HG02610 (cell line): ENCODE data around the gene WNT1.

Experiments used
- ATAC-seq: cut with Tn5 transposase; IDR thresholded peaks from one replicate; pipeline ENCODE4 v1.9.1; 2021; ENCODE audit warnings: mild to moderate bottlenecking, moderate library complexity; ENCODE audit not compliant: unreplicated experiment

The WNT1 gene

DNA sequence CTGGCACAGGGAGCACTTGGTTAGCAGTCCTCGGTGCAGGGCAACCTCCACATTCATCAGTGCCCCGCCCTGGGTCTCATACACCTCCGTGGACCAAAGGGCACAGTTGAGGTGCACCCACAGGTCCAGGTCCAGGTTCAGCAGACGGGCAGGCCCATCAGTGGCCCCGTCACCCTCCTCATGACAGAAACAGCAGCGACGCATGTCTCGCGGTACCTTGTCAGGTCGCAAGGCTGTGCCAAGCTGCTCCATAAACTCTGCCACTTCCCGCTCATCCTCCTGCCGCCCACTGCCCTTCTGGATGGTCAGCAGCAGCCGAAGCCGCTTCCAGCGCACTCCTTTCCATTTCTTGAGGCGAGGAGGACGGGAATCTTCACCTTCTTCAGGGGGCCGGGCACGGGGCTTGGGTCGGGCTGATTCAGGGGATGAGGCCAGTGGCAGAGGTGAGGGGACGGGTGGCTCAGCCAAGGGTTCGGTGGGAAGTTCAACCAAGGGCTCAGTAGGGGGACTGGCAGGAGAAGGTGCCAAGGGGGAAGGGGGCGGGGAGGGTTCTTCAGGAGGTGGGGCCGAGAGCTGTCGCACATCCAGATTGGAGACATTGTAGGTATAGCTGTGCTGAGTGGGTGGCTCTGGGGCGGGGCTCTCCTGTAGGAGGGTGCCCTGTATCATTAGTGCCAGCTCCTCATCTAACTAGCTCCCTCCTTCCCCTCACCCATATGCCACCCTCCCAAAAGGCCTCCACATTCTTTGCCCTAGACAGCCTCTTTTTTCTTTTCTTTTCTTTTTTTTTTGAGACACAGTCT lies 48.8 kb downstream of the WNT1 start:
- ATAC-seq, result no peak

DNA sequence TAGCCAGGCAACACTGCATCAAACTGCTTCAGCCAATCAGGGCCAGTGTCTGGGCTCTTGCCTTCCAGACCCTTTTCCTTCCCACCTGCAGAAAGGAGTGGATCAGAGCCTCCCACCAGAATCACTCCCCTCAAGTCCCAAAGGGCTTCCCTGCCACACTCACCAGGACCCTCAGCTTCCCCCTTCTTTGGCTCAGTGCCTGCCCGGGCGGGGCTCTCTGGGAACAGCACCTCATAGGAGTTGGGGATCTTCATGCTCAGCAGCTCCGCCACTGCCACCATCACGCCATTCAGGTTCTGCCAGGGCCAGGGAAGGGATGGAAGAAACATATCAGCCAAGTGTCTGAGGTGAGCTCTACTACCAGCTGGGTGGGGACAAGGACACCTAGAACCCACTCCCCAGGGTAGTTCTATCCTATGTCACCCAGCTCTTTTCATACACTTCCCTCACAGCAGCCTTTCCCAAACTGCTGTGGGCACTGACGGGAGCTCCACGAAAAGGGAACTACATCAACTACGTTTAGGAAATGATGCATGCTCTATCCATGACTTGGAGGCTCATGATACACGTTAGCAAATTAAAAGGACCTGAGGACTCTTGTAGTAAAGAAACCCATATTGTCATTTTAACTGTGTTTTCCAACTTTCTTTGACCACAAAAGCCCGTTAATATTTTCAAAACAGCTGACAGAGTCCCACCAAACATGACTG lies 49.9 kb downstream of the WNT1 start:
- no peak for ATAC-seq

DNA sequence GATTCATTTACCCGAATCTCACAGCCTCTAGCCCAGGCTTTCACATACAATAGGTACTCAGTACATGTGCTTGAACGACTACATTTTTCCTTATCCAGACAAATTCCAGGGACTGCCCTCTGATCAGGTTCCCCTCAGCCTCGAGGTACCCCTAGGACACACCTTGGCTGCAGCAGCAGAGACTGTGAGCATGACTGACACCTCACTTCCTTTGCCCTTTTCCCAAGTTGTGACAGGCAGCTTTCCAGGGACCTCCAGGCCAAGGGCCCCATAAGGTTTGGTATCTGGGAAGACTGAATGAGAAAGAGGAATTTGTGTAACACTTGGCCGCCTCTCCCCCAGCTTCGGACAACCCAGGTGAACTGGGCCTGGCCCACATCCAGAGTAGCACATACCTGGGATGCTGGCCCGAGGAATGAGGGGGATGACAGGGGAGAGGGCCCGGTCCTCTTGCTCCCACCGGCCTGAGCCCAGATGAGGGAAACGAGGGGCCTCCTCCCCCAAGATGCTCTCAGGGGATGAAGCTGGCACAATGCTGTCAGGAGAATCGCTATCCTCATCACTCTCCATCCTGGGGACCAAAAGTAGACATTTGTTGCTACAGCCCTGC lies 50.6 kb downstream of the WNT1 start:
- no peak for ATAC-seq

DNA sequence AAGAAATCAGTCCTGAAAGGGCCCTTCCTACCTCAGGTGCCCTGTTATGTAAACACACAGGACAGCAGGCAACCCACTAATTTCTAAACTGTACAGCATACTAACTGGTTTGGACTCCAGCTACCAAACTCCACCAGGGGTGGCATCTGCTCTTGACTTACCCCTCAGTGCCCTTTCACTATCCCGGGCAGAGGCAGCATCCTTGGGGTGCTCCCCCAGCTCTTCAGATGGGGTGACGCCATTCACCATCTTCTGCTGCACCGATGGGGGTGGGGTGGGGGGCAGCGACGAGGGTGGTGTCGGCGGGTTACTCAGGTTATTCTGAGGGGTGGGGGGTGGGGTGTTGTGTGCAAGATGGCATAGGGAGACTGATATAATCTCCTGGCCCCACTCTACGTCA lies 52.0 kb downstream of the WNT1 start:
- no peak for ATAC-seq

DNA sequence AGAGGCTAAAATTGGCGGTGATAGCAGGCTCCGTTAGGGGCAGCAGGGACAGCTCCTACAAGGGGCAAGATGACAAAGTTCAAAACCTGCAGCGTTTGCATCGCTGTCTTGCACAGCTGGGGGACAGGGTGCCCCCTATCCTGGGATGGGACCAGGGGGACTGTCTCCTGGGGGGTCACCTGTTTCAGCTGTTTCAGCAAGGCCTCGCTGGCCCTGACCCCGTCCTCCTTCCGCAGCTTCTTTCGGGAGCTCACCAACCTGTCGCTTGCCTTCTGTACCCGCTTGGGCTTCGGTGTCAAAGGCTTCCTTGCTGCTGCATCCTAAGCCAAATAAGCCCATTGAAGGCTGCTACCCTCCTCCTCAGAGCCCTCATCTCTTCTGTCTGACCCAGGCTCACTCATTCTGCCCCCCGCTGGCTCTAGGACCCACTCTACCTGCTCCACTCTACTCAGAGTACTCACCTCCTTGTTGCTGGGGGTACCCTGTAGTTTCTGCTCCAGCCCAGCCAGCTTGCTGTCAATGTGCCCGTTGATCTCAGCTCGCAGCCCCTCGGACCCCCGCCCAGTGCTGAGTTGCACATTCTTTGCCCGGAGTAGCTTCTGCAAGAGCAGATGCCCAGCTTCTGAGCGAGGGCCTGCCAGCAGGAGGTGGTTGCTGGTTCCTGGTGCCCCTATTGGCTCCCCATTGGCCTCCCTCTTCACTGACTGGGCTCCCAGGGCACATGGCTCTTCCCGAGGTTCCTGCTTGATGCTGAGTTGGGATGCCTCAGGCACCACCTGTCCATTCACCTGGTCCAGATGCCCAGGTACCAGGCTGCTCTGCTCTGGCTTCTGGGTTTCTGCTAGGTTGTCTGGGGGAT lies 52.8 kb downstream of the WNT1 start:
- no peak for ATAC-seq

DNA sequence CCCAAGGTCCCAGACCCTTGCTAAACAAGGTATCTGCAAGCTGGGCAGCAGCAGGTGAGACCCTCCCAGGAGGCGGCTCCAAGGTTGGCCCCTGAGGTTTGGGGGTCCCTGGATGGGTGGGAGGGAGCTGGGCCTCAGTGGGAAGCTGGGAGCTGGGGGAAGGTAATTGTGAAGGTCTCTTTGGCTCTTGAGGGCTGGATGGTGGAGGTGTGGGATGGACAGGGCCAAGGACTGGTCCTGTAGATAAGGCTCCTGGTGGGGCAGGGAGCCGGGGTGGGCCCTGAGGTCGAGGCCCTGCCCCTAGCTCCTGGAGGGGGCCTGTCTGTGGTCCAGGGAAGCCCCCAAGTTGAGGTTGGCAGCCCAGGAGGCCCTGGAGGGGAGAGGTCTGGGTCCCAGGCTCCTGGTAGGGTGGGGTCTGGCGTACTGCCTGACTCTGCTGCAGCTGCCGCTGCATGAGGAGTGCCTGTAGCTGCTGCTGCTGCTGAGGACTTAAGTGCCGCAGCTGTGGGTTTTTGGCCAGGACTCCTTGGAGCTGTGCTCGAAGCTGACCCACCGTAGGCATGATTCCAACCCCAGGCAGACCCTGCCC lies 53.5 kb downstream of the WNT1 start:
- ATAC-seq, result no peak
